HG02763 (cell line): ENCODE measurements around the gene SLC4A2.

Source experiments
- ATAC-seq: cut with Tn5 transposase; IDR thresholded peaks from one replicate; pipeline ENCODE4 v1.9.1; 2021; ENCODE audit warnings: mild to moderate bottlenecking, moderate library complexity; ENCODE audit not compliant: unreplicated experiment

Gene SLC4A2

DNA sequence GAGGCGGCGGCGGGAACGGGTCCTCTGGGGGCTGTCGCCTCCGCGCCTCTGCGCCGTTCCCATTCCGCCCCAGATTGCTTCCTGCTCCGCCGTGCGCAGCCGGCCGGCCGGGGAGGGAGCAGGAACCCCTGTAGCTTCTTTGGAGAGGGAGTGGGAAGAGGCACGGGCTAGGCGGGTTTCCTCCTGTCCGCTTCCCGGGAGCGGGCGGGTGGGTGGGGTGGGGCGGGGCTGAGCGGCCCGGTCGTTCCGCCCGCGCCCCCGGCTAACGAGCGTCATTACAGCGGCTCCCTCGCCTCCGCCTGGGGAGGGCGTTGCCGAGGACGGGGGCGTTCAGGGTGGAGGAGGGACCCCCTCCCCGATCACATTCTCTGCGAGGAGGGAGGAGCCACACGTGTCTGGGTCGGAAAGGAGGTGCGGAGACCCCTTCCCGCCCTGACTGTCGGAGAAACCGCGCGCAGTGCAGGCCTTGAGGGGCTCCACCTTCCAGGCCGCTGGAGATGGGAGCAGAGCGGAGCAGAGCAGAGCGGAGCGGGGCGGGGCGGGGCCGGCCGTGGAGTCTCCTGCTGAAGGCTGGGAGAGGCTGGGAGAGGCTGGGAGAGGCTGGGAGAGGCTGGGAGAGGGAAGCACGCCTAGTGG lies 66.6 kb downstream of the SLC4A2 start:
- no peak for ATAC-seq
